K562 (cell line): Measurements from ENCODE around the gene SYNE1.

Source experiments
- GABPA ChIP-seq: fragments of 200-800 bp; sonication (Bioruptor generic); conservative IDR thresholded peaks from 2 replicates; pipeline ENCODE4 v1.6.1; 2016; ENCODE audit warnings: low read depth, missing genetic modification characterization, missing compliant biosample characterization
- JUND ChIP-seq, 2 experiments: IDR thresholded peaks; 2 replicates in 1 of 2; 3 replicates in 1 of 2; pipeline ENCODE4 v1.6.1; 2011; ENCODE audit warnings: borderline replicate concordance in 2 of 2, low read depth in 2 of 2, low read length in 2 of 2, improper control_type of control experiment in 1 of 2, missing biosample characterization in 1 of 2, missing genetic modification characterization in 1 of 2, missing genetic modification reagents in 1 of 2
- MTA2 ChIP-seq: fragments of 450-650 bp; IDR thresholded peaks from 2 replicates; pipeline ENCODE4 v1.6.1; 2016; ENCODE audit warnings: low read depth
- POLR2A ChIP-seq: fragments of 450-650 bp; conservative IDR thresholded peaks from 2 replicates; pipeline ENCODE4 v1.6.1; 2016
- RAD21 ChIP-seq, 2 experiments: fragments of 250-450 bp in 1 of 2; fragments of 450-650 bp in 1 of 2; sonication (Bioruptor Pico) in 1 of 2; formaldehyde crosslinking in 1 of 2; IDR thresholded peaks in 1 of 2; conservative IDR thresholded peaks in 1 of 2; 2 replicates each; pipeline versions ENCODE4 v1.4.0 to v1.8.0; 2020 to 2022; ENCODE audit warnings: mild to moderate bottlenecking in 2 of 2, moderate library complexity in 1 of 2
- UBTF ChIP-seq, 2 experiments: IDR thresholded peaks; 2 replicates each; pipeline ENCODE4 v1.6.1; 2012; ENCODE audit warnings: improper control_type of control experiment in 2 of 2, low read depth in 2 of 2, low read length in 2 of 2, borderline replicate concordance in 1 of 2
- ZBTB11 ChIP-seq, 3 experiments: fragments of 200-800 bp in 1 of 3; fragments of 250-450 bp in 1 of 3; fragments of 450-650 bp in 1 of 3; sonication (Bioruptor Pico) in 1 of 3; sonication (Bioruptor generic) in 1 of 3; formaldehyde crosslinking in 1 of 3; IDR thresholded peaks; 2 replicates each; pipeline versions ENCODE4 v1.6.1 to v1.8.0; 2016 to 2022; ENCODE audit warnings: mild to moderate bottlenecking in 2 of 3, missing genetic modification characterization in 2 of 3, missing compliant biosample characterization in 1 of 3, moderate library complexity in 1 of 3
- ZNF398 ChIP-seq: fragments of 250-450 bp; sonication (Bioruptor Pico); IDR thresholded peaks from 2 replicates; pipeline ENCODE4 v1.8.0; 2021; ENCODE audit warnings: moderate library complexity, mild to moderate bottlenecking, inconsistent platforms

GRCh38 chr6:152595499-152595898, 41.7 kb downstream of the SYNE1 start:
- TF ChIP-seq JUND (IDR thresholded peaks at IDR 0.05; ENCODE audit: borderline replicate concordance, low read depth, low read length) (no peak), JUND (tag; IDR thresholded peaks at IDR 0.05; ENCODE audit: borderline replicate concordance, low read depth, low read length) (no peak), MTA2 (no peak), ZNF398 (no peak), ZBTB11 (CRISPR knock-in tag; IDR thresholded peaks at IDR 0.05) (no peak), RAD21 (CRISPR knock-in tag; conservative IDR thresholded peaks at IDR 0.05 in 1 of 2, IDR thresholded peaks at IDR 0.05 in 1 of 2) (no peak), UBTF (IDR thresholded peaks at IDR 0.05; ENCODE audit: borderline replicate concordance in 1 of 2, low read depth in 2 of 2, low read length in 2 of 2) (no peak), GABPA (tag) (no peak), POLR2A (no peak)
